ENCODE results near the gene LRP1B. TPM values are rescaled to one million over a fixed set of nuclear protein-coding genes. Genes with fewer than 3 reads are reported as not detected.

LRP1B gene
- total and polyA plus RNA-seq, 8 donors = 0.03 to 1.6 (median 0.84) TPM

- intact Hi-C loops (cut with DNase I) = no loop called here
- Histone ChIP-seq H3K36me3 (no peaks in the 10 kb centered on the region), H3K27me3 (no peaks in the 10 kb centered on the region), H3K4me3 (no peak overlapping the region), H3K9me3 (no peaks in the 10 kb centered on the region), H3K27ac (no peak overlapping the region), H3K4me1 (no peaks in the 10 kb centered on the region)
- no peak for DNase-seq
- no peak for TF ChIP-seq CTCF (IDR thresholded peaks at IDR 0.05)
- ATAC-seq = no peak
Observed at GRCh38 chr2:141493936-141494335, 636.9 kb downstream of the LRP1B start.

GRCh38 chr2:141492816-141493215, 638.0 kb downstream of the LRP1B start:
- Histone ChIP-seq H3K9me3 (no peaks in the 10 kb centered on the region), H3K4me3 (no peak overlapping the region), H3K27ac (no peak overlapping the region), H3K36me3 (no peaks in the 10 kb centered on the region), H3K4me1 (no peaks in the 10 kb centered on the region), H3K27me3 (no peaks in the 10 kb centered on the region)
- DNase-seq (no peak), ATAC-seq (no peak)
- no peak for TF ChIP-seq CTCF (IDR thresholded peaks at IDR 0.05)
- intact Hi-C loops (cut with DNase I) = no loop called here

- Histone ChIP-seq H3K27ac (no peak overlapping the region), H3K36me3 (no peaks in the 10 kb centered on the region), H3K9me3 (no peaks in the 10 kb centered on the region), H3K4me1 (no peaks in the 10 kb centered on the region), H3K4me3 (no peak overlapping the region), H3K27me3 (no peaks in the 10 kb centered on the region)
- DNase-seq (no peak), ATAC-seq (no peak)
- no peak for TF ChIP-seq CTCF (IDR thresholded peaks at IDR 0.05)
- intact Hi-C loops (cut with DNase I) = no loop called here
Observed at GRCh38 chr2:141490886-141491285, 639.9 kb downstream of the LRP1B start.

GRCh38 chr2:141482697-141483096, 648.1 kb downstream of the LRP1B start:
- Histone ChIP-seq H3K27me3 (no peaks in the 10 kb centered on the region), H3K27ac (no peak overlapping the region), H3K9me3 (no peaks in the 10 kb centered on the region), H3K4me1 (no peaks in the 10 kb centered on the region), H3K4me3 (no peak overlapping the region), H3K36me3 (no peaks in the 10 kb centered on the region)
- no peak for TF ChIP-seq CTCF (IDR thresholded peaks at IDR 0.05)
- ATAC-seq = no peak
- intact Hi-C loops (cut with DNase I) = no loop called here
- DNase-seq = no peak

GRCh38 chr2:141475801-141476200, 655.0 kb downstream of the LRP1B start:
- no peak for ATAC-seq
- no peak overlapping the region for H3K4me3 ChIP-seq
- no peaks in the 10 kb centered on the region for H3K9me3 ChIP-seq
- H3K36me3 ChIP-seq = no peaks in the 10 kb centered on the region
- no peak for TF ChIP-seq CTCF (IDR thresholded peaks at IDR 0.05)
- intact Hi-C loops (cut with DNase I) = no loop called here
- no peak overlapping the region for H3K27ac ChIP-seq
- peak in 1 of 4 donors; percentile 35 for DNase-seq
- no peaks in the 10 kb centered on the region for H3K27me3 ChIP-seq
- H3K4me1 ChIP-seq = no peaks in the 10 kb centered on the region

All from left lung (tissue), 10 donors.